Skeletal muscle tissue (tissue), 4 donors: ENCODE data around the gene ABCC9. TPM values are rescaled to one million over a fixed set of nuclear protein-coding genes. Genes with fewer than 3 reads are reported as not detected.
A peak's percentile ranks its signal among the peaks of the same experiment; 100 is the strongest.

ENCODE experiments used
- H3K27ac ChIP-seq: one replicate; pipeline ENCODE4 v1.7.0; 2013; ENCODE audit warnings: mild to moderate bottlenecking, low read depth, low read length, inconsistent platforms
- H3K27me3 ChIP-seq, 3 donors: one replicate each; pipeline ENCODE4 v1.7.0; 2013; ENCODE audit warnings: low read length in 3 of 3; ENCODE audit not compliant: control insufficient read depth in 3 of 3, insufficient read depth in 3 of 3
- H3K36me3 ChIP-seq, 3 donors: one replicate each; pipeline ENCODE4 v1.7.0; 2013; ENCODE audit warnings: low read length in 3 of 3; ENCODE audit not compliant: control insufficient read depth in 3 of 3, insufficient read depth in 3 of 3
- H3K4me1 ChIP-seq, 3 donors: one replicate each; pipeline ENCODE4 v1.7.0; 2013; ENCODE audit warnings: low read length in 3 of 3, mild to moderate bottlenecking in 3 of 3; ENCODE audit not compliant: control insufficient read depth in 3 of 3, insufficient read depth in 3 of 3
- H3K4me3 ChIP-seq, 3 donors: one replicate each; pipeline ENCODE4 v1.7.0; 2013; ENCODE audit warnings: low read length in 3 of 3
- H3K9ac ChIP-seq, 3 donors: one replicate each; pipeline ENCODE4 v1.7.0; 2013; ENCODE audit warnings: low read length in 3 of 3, mild to moderate bottlenecking in 3 of 3, moderate library complexity in 2 of 3, low read depth in 1 of 3
- H3K9me3 ChIP-seq, 3 donors: one replicate each; pipeline ENCODE4 v1.7.0; 2013; ENCODE audit warnings: low read length in 3 of 3; ENCODE audit not compliant: control insufficient read depth in 3 of 3
- total RNA-seq: library from RNA; depleted of rRNA; stranded (reverse); fragments of >200 nt; gene quantifications from one replicate; pipeline ENCODE4 v1.2.3, GENCODE V29; 2014
- donor health status: Osteomylitis.

The ABCC9 gene
- total RNA-seq, 1 donor from 2014 or later, result 111 TPM

- Histone ChIP-seq H3K36me3 (no peaks in the 10 kb centered on the region), H3K4me1 (peaks cover 4 to 6% (median 6%) of the 10 kb centered on the region in 3 donors), H3K27me3 (peaks cover 0 to 13% (median 0%) of the 10 kb centered on the region in 3 donors), H3K9ac (peak within 1 kb of the TSS; percentile 36 to 70 (median 51)), H3K27ac (peak within 1 kb of the TSS; percentile 66), H3K4me3 (peak within 1 kb of the TSS; percentile 66 to 75 (median 66)), H3K9me3 (no peaks in the 10 kb centered on the region)
These were observed 166.7 kb downstream of the ABCC9 start, which contains the start of gene KCNJ8 for GRCh38 chr12:21774358-21775132. KCNJ8 (minus strand) TSS chr12:21774706; CDS start chr12:21773616, 1,090 bp downstream.

GRCh38 chr12:21773806-21774205 lies 167.4 kb downstream of the ABCC9 start:
- peaks cover 0 to 13% (median 0%) of the 10 kb centered on the region in 3 donors for H3K27me3 ChIP-seq
- peak overlapping the region; percentile 14 to 70 (median 51) for H3K9ac ChIP-seq
- H3K4me3 ChIP-seq, result peak overlapping the region; percentile 60 to 75 (median 66)
- no peaks in the 10 kb centered on the region for H3K9me3 ChIP-seq
- no peaks in the 10 kb centered on the region for H3K36me3 ChIP-seq
- H3K27ac ChIP-seq, result peak overlapping the region; percentile 66
- H3K4me1 ChIP-seq, result peaks cover 4 to 6% (median 6%) of the 10 kb centered on the region in 3 donors

- H3K4me1 ChIP-seq, result peaks cover 4 to 6% (median 6%) of the 10 kb centered on the region in 3 donors
- H3K27ac ChIP-seq, result peak overlapping the region; percentile 66
- H3K4me3 ChIP-seq, result peak overlapping the region; percentile 60 to 66 (median 63)
- H3K36me3 ChIP-seq, result no peaks in the 10 kb centered on the region
- peak overlapping the region; percentile 14 to 51 (median 46) for H3K9ac ChIP-seq
- H3K9me3 ChIP-seq, result no peaks in the 10 kb centered on the region
- H3K27me3 ChIP-seq, result peaks cover 0 to 13% (median 0%) of the 10 kb centered on the region in 3 donors
These were observed 167.9 kb downstream of the ABCC9 start for GRCh38 chr12:21773263-21773741.

DNA sequence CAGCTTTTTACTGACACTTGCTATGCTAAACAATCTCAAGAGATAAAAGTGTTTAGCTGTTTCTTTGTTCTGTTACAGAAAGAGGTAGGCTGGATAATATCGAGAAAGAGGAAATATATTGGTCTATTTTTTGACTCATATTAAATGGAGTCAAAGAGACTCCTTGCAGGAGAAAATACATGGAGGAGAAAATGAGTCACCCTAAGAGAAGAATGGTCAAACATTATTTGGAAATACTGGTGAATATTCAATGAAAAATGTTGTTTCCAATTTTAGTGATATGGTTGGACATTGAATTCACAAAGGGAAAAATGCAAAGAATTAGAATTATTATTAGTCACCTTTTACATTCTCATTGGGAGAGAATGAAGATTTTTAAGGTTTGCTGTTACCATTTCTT lies 169.9 kb downstream of the ABCC9 start:
- Histone ChIP-seq H3K27me3 (peaks cover 0 to 13% (median 0%) of the 10 kb centered on the region in 3 donors), H3K9me3 (no peaks in the 10 kb centered on the region), H3K27ac (no peak overlapping the region), H3K4me3 (no peak overlapping the region), H3K9ac (no peak overlapping the region), H3K4me1 (peaks cover 4 to 6% (median 6%) of the 10 kb centered on the region in 3 donors), H3K36me3 (no peaks in the 10 kb centered on the region)

DNA sequence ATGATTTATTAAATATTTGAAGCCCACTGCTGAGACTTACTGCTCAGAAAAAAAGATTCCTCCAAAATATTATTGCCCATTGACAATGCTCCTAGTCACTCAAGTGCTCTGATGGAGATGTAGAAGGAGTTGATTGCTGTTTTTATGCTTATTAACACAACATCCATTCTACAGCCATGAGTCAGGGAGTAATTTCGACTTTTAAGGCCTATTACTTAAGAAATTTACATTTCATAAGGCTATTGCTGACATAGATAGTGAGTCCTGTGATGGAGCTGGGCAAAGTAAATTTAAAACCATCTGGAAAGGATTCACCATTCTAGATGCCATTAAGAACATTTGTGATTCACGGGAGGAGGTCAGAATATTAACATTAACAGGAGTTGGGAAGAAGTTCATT lies 171.9 kb downstream of the ABCC9 start:
- no peaks in the 10 kb centered on the region for H3K9me3 ChIP-seq
- H3K4me3 ChIP-seq, result no peak overlapping the region
- peaks cover 0 to 3% (median 3%) of the 10 kb centered on the region in 3 donors for H3K36me3 ChIP-seq
- H3K27me3 ChIP-seq, result peaks cover 0 to 11% (median 0%) of the 10 kb centered on the region in 3 donors
- no peak overlapping the region for H3K9ac ChIP-seq
- no peak overlapping the region for H3K27ac ChIP-seq
- H3K4me1 ChIP-seq, result peaks cover 4 to 6% (median 6%) of the 10 kb centered on the region in 3 donors

GRCh38 chr12:21766403-21766802 lies 174.8 kb downstream of the ABCC9 start:
- no peak overlapping the region for H3K4me3 ChIP-seq
- H3K36me3 ChIP-seq, result peaks cover 0 to 3% (median 3%) of the 10 kb centered on the region in 3 donors

GRCh38 chr12:21764950-21765349 lies 176.3 kb downstream of the ABCC9 start:
- no peak overlapping the region for H3K4me3 ChIP-seq
- no peaks in the 10 kb centered on the region for H3K9me3 ChIP-seq
- no peaks in the 10 kb centered on the region for H3K27me3 ChIP-seq
- no peaks in the 10 kb centered on the region for H3K4me1 ChIP-seq
- no peak overlapping the region for H3K9ac ChIP-seq
- no peak overlapping the region for H3K27ac ChIP-seq
- H3K36me3 ChIP-seq, result peaks cover 0 to 3% (median 3%) of the 10 kb centered on the region in 3 donors

More at GRCh38 chr12:21766403-21766802, 174.8 kb downstream of the ABCC9 start:
- Histone ChIP-seq H3K9me3 (no peaks in the 10 kb centered on the region), H3K27me3 (no peaks in the 10 kb centered on the region), H3K9ac (no peak overlapping the region), H3K27ac (no peak overlapping the region), H3K4me1 (no peaks in the 10 kb centered on the region)

DNA sequence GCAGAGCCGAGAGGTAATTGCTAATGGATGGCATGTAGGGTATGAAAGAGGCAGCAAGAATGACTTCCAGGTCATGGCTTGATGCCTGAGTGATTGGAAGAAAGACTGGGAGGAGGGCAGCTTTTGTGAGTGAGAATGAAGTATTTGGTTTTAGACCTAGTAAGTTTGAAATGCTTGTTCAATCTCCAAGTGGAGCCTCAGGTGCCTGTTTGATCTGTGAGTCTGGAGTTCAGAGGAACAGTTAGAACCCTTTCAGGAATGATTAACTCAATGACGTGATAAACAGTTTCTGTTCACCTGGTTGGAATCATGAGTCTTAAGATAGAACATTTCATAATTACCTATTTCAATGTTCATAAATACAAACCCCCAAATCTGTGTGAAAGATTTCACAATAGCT lies 177.2 kb downstream of the ABCC9 start:
- no peak overlapping the region for H3K9ac ChIP-seq
- no peaks in the 10 kb centered on the region for H3K4me1 ChIP-seq
- H3K27ac ChIP-seq, result no peak overlapping the region
- H3K27me3 ChIP-seq, result no peaks in the 10 kb centered on the region
- H3K36me3 ChIP-seq, result peaks cover 0 to 3% (median 3%) of the 10 kb centered on the region in 3 donors
- H3K9me3 ChIP-seq, result no peaks in the 10 kb centered on the region
- no peak overlapping the region for H3K4me3 ChIP-seq

- H3K4me3 ChIP-seq, result no peak overlapping the region
- no peak overlapping the region for H3K9ac ChIP-seq
- peaks cover 0 to 3% (median 3%) of the 10 kb centered on the region in 3 donors for H3K36me3 ChIP-seq
- no peaks in the 10 kb centered on the region for H3K4me1 ChIP-seq
- no peaks in the 10 kb centered on the region for H3K9me3 ChIP-seq
- H3K27me3 ChIP-seq, result no peaks in the 10 kb centered on the region
- no peak overlapping the region for H3K27ac ChIP-seq
These were observed 177.7 kb downstream of the ABCC9 start for GRCh38 chr12:21763531-21763930.

GRCh38 chr12:21759737-21760136 lies 181.5 kb downstream of the ABCC9 start:
- Histone ChIP-seq H3K27ac (no peak overlapping the region), H3K9me3 (no peaks in the 10 kb centered on the region), H3K36me3 (no peaks in the 10 kb centered on the region), H3K9ac (no peak overlapping the region), H3K27me3 (no peaks in the 10 kb centered on the region), H3K4me1 (no peaks in the 10 kb centered on the region), H3K4me3 (no peak overlapping the region)
